ENCODE data around the gene COPS3.

COPS3 gene

GRCh38 chr17:17206124-17206912 is 74.7 kb downstream of the COPS3 start, which contains the start of gene PLD6:
PLD6 (minus strand) TSS chr17:17206333; CDS start chr17:17206286, 47 bp downstream.
- peak; percentile 53 for ATAC-seq
- no peak for TF ChIP-seq PPARA (CRISPR knock-in tag; IDR thresholded peaks at IDR 0.05; ENCODE audit: borderline replicate concordance)
- peak; percentile 99 for TF ChIP-seq ARNTL (CRISPR knock-in tag; IDR thresholded peaks at IDR 0.05; ENCODE audit: borderline replicate concordance, low read depth)

- ATAC-seq: peak; percentile 79
- no peak for TF ChIP-seq ZFP30 (CRISPR knock-in tag; IDR thresholded peaks at IDR 0.05)
- TF ChIP-seq CSRNP3 (CRISPR knock-in tag; IDR thresholded peaks at IDR 0.05): no peak
- no peak for TF ChIP-seq CREB5 (CRISPR knock-in tag; IDR thresholded peaks at IDR 0.05; ENCODE audit: low read depth)
- TF ChIP-seq ZNF70 (CRISPR knock-in tag; IDR thresholded peaks at IDR 0.05): no peak
- TF ChIP-seq PATZ1 (CRISPR knock-in tag; IDR thresholded peaks at IDR 0.05; ENCODE audit: borderline replicate concordance): no peak
- no peak for TF ChIP-seq GLIS3 (CRISPR knock-in tag; IDR thresholded peaks at IDR 0.05)
- TF ChIP-seq ZNF565 (CRISPR knock-in tag; conservative IDR thresholded peaks at IDR 0.05; ENCODE audit: low read depth): no peak
- no peak for TF ChIP-seq ISL1 (CRISPR knock-in tag; IDR thresholded peaks at IDR 0.05)
- no peak for TF ChIP-seq RARB (CRISPR knock-in tag; IDR thresholded peaks at IDR 0.05)
- TF ChIP-seq OSR1 (CRISPR knock-in tag; IDR thresholded peaks at IDR 0.05): no peak
Observed at GRCh38 chr17:17205368-17206123, 75.5 kb downstream of the COPS3 start.

GRCh38 chr17:17204635-17205231 is 76.3 kb downstream of the COPS3 start:
- TF ChIP-seq PPARA (CRISPR knock-in tag; IDR thresholded peaks at IDR 0.05; ENCODE audit: borderline replicate concordance) (no peak), ZFP30 (CRISPR knock-in tag; IDR thresholded peaks at IDR 0.05) (no peak), TOX (CRISPR knock-in tag; IDR thresholded peaks at IDR 0.05; ENCODE audit: borderline replicate concordance) (no peak)
- ATAC-seq: no peak

- ATAC-seq: no peak
- no peak for TF ChIP-seq ZNF8 (CRISPR knock-in tag; IDR thresholded peaks at IDR 0.05)
Observed at GRCh38 chr17:17204041-17204591, 76.9 kb downstream of the COPS3 start.

GRCh38 chr17:17203173-17203730 is 77.8 kb downstream of the COPS3 start:
- TF ChIP-seq BACH2 (CRISPR knock-in tag; IDR thresholded peaks at IDR 0.05; ENCODE audit: borderline replicate concordance) (no peak), ZNF8 (CRISPR knock-in tag; IDR thresholded peaks at IDR 0.05) (no peak), ZNF565 (CRISPR knock-in tag; conservative IDR thresholded peaks at IDR 0.05; ENCODE audit: low read depth) (no peak)
- no peak for ATAC-seq

- no peak for ATAC-seq
- no peak for TF ChIP-seq BACH2 (CRISPR knock-in tag; IDR thresholded peaks at IDR 0.05; ENCODE audit: borderline replicate concordance)
- TF ChIP-seq CREB5 (CRISPR knock-in tag; IDR thresholded peaks at IDR 0.05; ENCODE audit: low read depth): no peak
- TF ChIP-seq PATZ1 (CRISPR knock-in tag; IDR thresholded peaks at IDR 0.05; ENCODE audit: borderline replicate concordance): no peak
- no peak for TF ChIP-seq CSRNP3 (CRISPR knock-in tag; IDR thresholded peaks at IDR 0.05)
- no peak for TF ChIP-seq ZNF565 (CRISPR knock-in tag; conservative IDR thresholded peaks at IDR 0.05; ENCODE audit: low read depth)
Observed at GRCh38 chr17:17201907-17202306, 79.1 kb downstream of the COPS3 start.
